K562 (cell line): ENCODE data around the gene PACS1. TPM values are rescaled to one million over a fixed set of nuclear protein-coding genes. Genes with fewer than 3 reads are reported as not detected.

ENCODE experiments used
- CHCHD3 ChIP-seq: fragments of 250-450 bp; sonication (Bioruptor Pico); IDR thresholded peaks from 2 replicates; pipeline ENCODE4 v2.1.2; 2022; ENCODE audit warnings: mild to moderate bottlenecking
- ETV6 ChIP-seq, 3 experiments: fragments of 150-350 bp in 1 of 3; sonication (generic) in 1 of 3; formaldehyde crosslinking in 1 of 3; IDR thresholded peaks; 2 replicates each; pipeline versions ENCODE4 v1.6.1 to v1.8.0; 2014 to 2022; ENCODE audit warnings: borderline replicate concordance in 2 of 3, low read depth in 2 of 3, antibody characterized with exemption in 1 of 3, low read length in 1 of 3, mild to moderate bottlenecking in 1 of 3, missing genetic modification reagents in 1 of 3
- FOXA3 ChIP-seq, 2 experiments: fragments of 450-650 bp in 1 of 2; sonication (generic) in 1 of 2; formaldehyde crosslinking; IDR thresholded peaks in 1 of 2; conservative IDR thresholded peaks in 1 of 2; 2 replicates each; pipeline versions ENCODE4 v1.4.0 to v1.8.0; 2020 to 2022; ENCODE audit warnings: mild to moderate bottlenecking in 2 of 2, missing genetic modification reagents in 1 of 2
- HNRNPH1 ChIP-seq: fragments of 200-400 bp; formaldehyde crosslinking; optimal IDR thresholded peaks from 2 replicates; pipeline ENCODE3; 2017; ENCODE audit warnings: low read depth, mild to moderate bottlenecking, low read length, moderate library complexity
- ILK ChIP-seq: fragments of 450-650 bp; IDR thresholded peaks from 2 replicates; pipeline ENCODE4 v1.6.1; 2016; ENCODE audit warnings: missing genetic modification characterization, low read depth, mild to moderate bottlenecking, missing compliant biosample characterization, moderate library complexity, borderline replicate concordance
- KLF16 ChIP-seq: IDR thresholded peaks from 2 replicates; pipeline ENCODE4 v1.6.1; 2016; ENCODE audit warnings: antibody characterized with exemption
- MBD2 ChIP-seq: sonication (generic); IDR thresholded peaks from 2 replicates; pipeline ENCODE4 v1.6.1; 2016; ENCODE audit warnings: low read depth, borderline replicate concordance
- NRF1 ChIP-seq, 2 experiments: fragments of 450-650 bp; IDR thresholded peaks in 1 of 2; conservative IDR thresholded peaks in 1 of 2; 2 replicates each; pipeline ENCODE4 v1.6.1; 2014; ENCODE audit warnings: mild to moderate bottlenecking in 2 of 2
- PHB2 ChIP-seq: fragments of 450-650 bp; IDR thresholded peaks from 2 replicates; pipeline ENCODE4 v1.6.1; 2017; ENCODE audit warnings: low read depth
- POLR2A ChIP-seq: fragments of 450-650 bp; conservative IDR thresholded peaks from 2 replicates; pipeline ENCODE4 v1.6.1; 2016
- PTBP1 ChIP-seq: fragments of 200-400 bp; formaldehyde crosslinking; IDR thresholded peaks from 2 replicates; pipeline ENCODE4 v1.6.1; 2017; ENCODE audit warnings: low read depth, low read length
- RUNX1 ChIP-seq: sonication (generic); IDR thresholded peaks from 2 replicates; pipeline ENCODE4 v1.6.1; 2016; ENCODE audit warnings: antibody characterized with exemption, low read depth
- XRCC5 ChIP-seq: fragments of 200-400 bp; formaldehyde crosslinking; IDR thresholded peaks from 2 replicates; pipeline ENCODE4 v1.6.1; 2017; ENCODE audit warnings: low read depth, mild to moderate bottlenecking, low read length
- ZNF134 ChIP-seq: fragments of 250-450 bp; sonication (Bioruptor Pico); conservative IDR thresholded peaks from 2 replicates; pipeline ENCODE4 v1.4.0; 2020
- ZNF780A ChIP-seq: fragments of 250-450 bp; sonication (Bioruptor Pico); IDR thresholded peaks from 2 replicates; pipeline ENCODE4 v1.5.0; 2021; ENCODE audit warnings: mild to moderate bottlenecking
- ZZZ3 ChIP-seq: fragments of 450-650 bp; IDR thresholded peaks from 2 replicates; pipeline ENCODE4 v1.6.1; 2016; ENCODE audit warnings: antibody characterized with exemption, mild to moderate bottlenecking, moderate library complexity
- polyA plus RNA-seq, 8 experiments: library from polyadenylated mRNA; depleted of rRNA in 4 of 8; stranded (reverse) in 5 of 8; unstranded in 3 of 8; fragments of >200 nt; fragmentation: Nextera tagmentation in 2 of 8; fragmentation: Illumina TruSeq in 1 of 8; extraction: Ambion mirVana in 2 of 8; extraction: Trizol in 1 of 8; gene quantifications; 2 replicates each; pipeline versions ENCODE4 v1.2.1 to v1.2.3, GENCODE V29; 2011 to 2014; ENCODE audit warnings: inconsistent platforms in 1 of 8, missing spikeins in 1 of 8
- total RNA-seq, 7 experiments: library from RNA; depleted of rRNA in 6 of 7; stranded (reverse); fragments of >200 nt in 6 of 7; fragmentation: Illumina TruSeq in 2 of 7; extraction: Trizol in 2 of 7; gene quantifications; 2 replicates each; pipeline versions ENCODE4 v1.2.1 to v1.2.3, GENCODE V29; 2011 to 2021; ENCODE audit warnings: low replicate concordance in 1 of 7
- TF ChIP-seq, protein P1 (sequence below): fragments of 450-650 bp; IDR thresholded peaks from 2 replicates; pipeline ENCODE4 v1.6.1; 2016; ENCODE audit warnings: borderline replicate concordance
- TF ChIP-seq, protein P2 (sequence below): fragments of 450-650 bp; IDR thresholded peaks from 2 replicates; pipeline ENCODE4 v1.7.0; 2016; ENCODE audit warnings: borderline replicate concordance
- TF ChIP-seq, protein P3 (sequence below): sonication (generic); formaldehyde crosslinking; IDR thresholded peaks from 2 replicates; pipeline ENCODE4 v1.8.1; 2023; ENCODE audit warnings: missing genetic modification reagents, mild to moderate bottlenecking, borderline replicate concordance

The PACS1 gene
- total and polyA plus RNA-seq, 9 of the 15 experiments (the other 6 are each of a cell fraction or from before 2014, with no cell fraction given), result 0.34 to 28.1 (median 8.5) TPM

DNA sequence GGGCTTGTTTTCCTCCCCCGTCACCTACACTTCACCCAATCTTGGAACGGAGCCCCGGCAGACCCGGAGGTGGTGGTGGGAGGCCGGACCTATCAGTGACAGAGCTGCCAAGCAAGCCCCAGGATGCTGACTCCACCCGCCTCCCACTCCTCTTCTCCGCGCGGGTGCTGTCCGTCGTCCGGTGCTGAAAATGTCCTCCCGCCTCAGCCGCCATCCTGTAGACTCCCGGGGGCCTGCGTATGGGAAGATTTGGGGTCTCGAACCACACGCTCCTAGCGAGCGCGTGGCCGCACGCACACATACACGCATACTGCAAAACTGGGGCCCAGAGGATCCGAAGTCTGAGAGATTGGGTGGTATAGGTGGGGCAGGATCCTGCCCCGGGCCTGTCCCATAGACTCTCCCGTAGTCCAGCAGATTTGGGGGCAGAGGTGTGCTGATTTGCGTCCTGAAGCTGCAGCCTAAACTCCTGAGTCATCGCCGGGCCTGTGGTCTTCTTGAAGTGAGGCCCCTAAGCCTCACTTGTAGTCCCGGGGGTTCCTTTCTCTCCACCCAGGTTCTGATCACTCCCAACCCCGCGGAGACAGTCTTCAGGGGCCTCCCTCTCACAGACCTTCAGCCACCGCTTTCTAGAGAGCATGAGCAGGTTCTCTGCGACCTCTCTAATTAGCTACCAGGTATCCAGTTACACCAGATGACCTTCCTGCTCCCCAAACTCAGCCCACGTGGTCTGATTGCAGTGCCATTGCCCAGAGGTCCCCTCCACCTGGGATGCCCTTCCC lies 219.7 kb downstream of the PACS1 start (continued):
- TF ChIP-seq HNRNPH1, result no peak
- no peak for TF ChIP-seq POLR2A
- TF ChIP-seq CHCHD3 (CRISPR knock-in tag), result no peak
- TF ChIP-seq ZNF134 (CRISPR knock-in tag), result peak; percentile 59; the same call in 1 of the 2 replicates
- TF ChIP-seq, protein P1, sequence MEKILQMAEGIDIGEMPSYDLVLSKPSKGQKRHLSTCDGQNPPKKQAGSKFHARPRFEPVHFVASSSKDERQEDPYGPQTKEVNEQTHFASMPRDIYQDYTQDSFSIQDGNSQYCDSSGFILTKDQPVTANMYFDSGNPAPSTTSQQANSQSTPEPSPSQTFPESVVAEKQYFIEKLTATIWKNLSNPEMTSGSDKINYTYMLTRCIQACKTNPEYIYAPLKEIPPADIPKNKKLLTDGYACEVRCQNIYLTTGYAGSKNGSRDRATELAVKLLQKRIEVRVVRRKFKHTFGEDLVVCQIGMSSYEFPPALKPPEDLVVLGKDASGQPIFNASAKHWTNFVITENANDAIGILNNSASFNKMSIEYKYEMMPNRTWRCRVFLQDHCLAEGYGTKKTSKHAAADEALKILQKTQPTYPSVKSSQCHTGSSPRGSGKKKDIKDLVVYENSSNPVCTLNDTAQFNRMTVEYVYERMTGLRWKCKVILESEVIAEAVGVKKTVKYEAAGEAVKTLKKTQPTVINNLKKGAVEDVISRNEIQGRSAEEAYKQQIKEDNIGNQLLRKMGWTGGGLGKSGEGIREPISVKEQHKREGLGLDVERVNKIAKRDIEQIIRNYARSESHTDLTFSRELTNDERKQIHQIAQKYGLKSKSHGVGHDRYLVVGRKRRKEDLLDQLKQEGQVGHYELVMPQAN, result peak; percentile 98
- no peak for TF ChIP-seq ZZZ3
- no peak for TF ChIP-seq FOXA3 (CRISPR knock-in tag; conservative IDR thresholded peaks at IDR 0.05 in 1 of 2, IDR thresholded peaks at IDR 0.05 in 1 of 2)
- TF ChIP-seq ILK (tag), result no peak
- TF ChIP-seq MBD2, result no peak
- no peak for TF ChIP-seq ETV6 (IDR thresholded peaks at IDR 0.05; ENCODE audit: borderline replicate concordance in 1 of 2, low read depth in 2 of 2, low read length in 1 of 2)
- TF ChIP-seq ETV6 (CRISPR knock-in tag; IDR thresholded peaks at IDR 0.05; ENCODE audit: borderline replicate concordance), result 0 out of 2 replicates have a peak, but pooled peaks have one; percentile 70
- TF ChIP-seq KLF16, result no peak
- TF ChIP-seq RUNX1, result no peak
- TF ChIP-seq, protein P2, sequence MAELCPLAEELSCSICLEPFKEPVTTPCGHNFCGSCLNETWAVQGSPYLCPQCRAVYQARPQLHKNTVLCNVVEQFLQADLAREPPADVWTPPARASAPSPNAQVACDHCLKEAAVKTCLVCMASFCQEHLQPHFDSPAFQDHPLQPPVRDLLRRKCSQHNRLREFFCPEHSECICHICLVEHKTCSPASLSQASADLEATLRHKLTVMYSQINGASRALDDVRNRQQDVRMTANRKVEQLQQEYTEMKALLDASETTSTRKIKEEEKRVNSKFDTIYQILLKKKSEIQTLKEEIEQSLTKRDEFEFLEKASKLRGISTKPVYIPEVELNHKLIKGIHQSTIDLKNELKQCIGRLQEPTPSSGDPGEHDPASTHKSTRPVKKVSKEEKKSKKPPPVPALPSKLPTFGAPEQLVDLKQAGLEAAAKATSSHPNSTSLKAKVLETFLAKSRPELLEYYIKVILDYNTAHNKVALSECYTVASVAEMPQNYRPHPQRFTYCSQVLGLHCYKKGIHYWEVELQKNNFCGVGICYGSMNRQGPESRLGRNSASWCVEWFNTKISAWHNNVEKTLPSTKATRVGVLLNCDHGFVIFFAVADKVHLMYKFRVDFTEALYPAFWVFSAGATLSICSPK, result no peak
- no peak for TF ChIP-seq ZNF780A (CRISPR knock-in tag)
- TF ChIP-seq NRF1 (conservative IDR thresholded peaks at IDR 0.05 in 1 of 2, IDR thresholded peaks at IDR 0.05 in 1 of 2), result no peak
- TF ChIP-seq, protein P3, sequence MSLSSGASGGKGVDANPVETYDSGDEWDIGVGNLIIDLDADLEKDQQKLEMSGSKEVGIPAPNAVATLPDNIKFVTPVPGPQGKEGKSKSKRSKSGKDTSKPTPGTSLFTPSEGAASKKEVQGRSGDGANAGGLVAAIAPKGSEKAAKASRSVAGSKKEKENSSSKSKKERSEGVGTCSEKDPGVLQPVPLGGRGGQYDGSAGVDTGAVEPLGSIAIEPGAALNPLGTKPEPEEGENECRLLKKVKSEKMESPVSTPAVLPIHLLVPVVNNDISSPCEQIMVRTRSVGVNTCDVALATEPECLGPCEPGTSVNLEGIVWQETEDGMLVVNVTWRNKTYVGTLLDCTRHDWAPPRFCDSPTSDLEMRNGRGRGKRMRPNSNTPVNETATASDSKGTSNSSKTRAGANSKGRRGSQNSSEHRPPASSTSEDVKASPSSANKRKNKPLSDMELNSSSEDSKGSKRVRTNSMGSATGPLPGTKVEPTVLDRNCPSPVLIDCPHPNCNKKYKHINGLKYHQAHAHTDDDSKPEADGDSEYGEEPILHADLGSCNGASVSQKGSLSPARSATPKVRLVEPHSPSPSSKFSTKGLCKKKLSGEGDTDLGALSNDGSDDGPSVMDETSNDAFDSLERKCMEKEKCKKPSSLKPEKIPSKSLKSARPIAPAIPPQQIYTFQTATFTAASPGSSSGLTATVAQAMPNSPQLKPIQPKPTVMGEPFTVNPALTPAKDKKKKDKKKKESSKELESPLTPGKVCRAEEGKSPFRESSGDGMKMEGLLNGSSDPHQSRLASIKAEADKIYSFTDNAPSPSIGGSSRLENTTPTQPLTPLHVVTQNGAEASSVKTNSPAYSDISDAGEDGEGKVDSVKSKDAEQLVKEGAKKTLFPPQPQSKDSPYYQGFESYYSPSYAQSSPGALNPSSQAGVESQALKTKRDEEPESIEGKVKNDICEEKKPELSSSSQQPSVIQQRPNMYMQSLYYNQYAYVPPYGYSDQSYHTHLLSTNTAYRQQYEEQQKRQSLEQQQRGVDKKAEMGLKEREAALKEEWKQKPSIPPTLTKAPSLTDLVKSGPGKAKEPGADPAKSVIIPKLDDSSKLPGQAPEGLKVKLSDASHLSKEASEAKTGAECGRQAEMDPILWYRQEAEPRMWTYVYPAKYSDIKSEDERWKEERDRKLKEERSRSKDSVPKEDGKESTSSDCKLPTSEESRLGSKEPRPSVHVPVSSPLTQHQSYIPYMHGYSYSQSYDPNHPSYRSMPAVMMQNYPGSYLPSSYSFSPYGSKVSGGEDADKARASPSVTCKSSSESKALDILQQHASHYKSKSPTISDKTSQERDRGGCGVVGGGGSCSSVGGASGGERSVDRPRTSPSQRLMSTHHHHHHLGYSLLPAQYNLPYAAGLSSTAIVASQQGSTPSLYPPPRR, result peak; percentile 72; the same call in 1 of the 2 replicates
- no peak for TF ChIP-seq XRCC5
- no peak for TF ChIP-seq PHB2
- no peak for TF ChIP-seq PTBP1
